ENCODE measurements around the gene TTC7B.

GRCh38 chr14:90739318-90740068 is 76.7 kb downstream of the TTC7B start:
- TF ChIP-seq SP1 (IDR thresholded peaks at IDR 0.05) (no peak), SP1 (CRISPR knock-in tag; IDR thresholded peaks at IDR 0.05) (no peak), ZNF768 (CRISPR knock-in tag; IDR thresholded peaks at IDR 0.05) (no peak), ZKSCAN1 (IDR thresholded peaks at IDR 0.05; ENCODE audit: low read length) (no peak), KDM1A (CRISPR knock-in tag; IDR thresholded peaks at IDR 0.05) (no peak), MXD4 (CRISPR knock-in tag; IDR thresholded peaks at IDR 0.05) (no peak), CTCF (CRISPR knock-in tag; IDR thresholded peaks at IDR 0.05) (no peak), REPIN1 (CRISPR knock-in tag; IDR thresholded peaks at IDR 0.05; ENCODE audit: borderline replicate concordance, low read depth) (no peak), ZBTB20 (CRISPR knock-in tag; IDR thresholded peaks at IDR 0.05; ENCODE audit: borderline replicate concordance, low read depth) (no peak), SRF (IDR thresholded peaks at IDR 0.05; ENCODE audit: low read depth, low read length) (no peak), HMG20A (CRISPR knock-in tag; IDR thresholded peaks at IDR 0.05; ENCODE audit: borderline replicate concordance) (no peak)
